Stimulated activated CD4-positive, alpha-beta T cell treated with anti-CD3 and anti-CD28 coated beads, Interleukin-1b, Interleukin-23, amount 100 ng/mL, for 48 hours (primary cell): ENCODE measurements around the gene TRIM15.
"Not testable (repeated sequence)": the region's sequence is repeated elsewhere in the genome, so short reads cannot be mapped to it uniquely, and the experiment has no call there.

Experiments
- DNase-seq: peaks from one replicate; pipeline ENCODE4 v3.0.0-alpha.2; 2020

Gene TRIM15

GRCh38 chr6:30200551-30201281, 37.4 kb downstream of the TRIM15 start:
- no peak for DNase-seq

- no peak for DNase-seq
These were observed 39.0 kb downstream of the TRIM15 start for GRCh38 chr6:30202366-30202765.

GRCh38 chr6:30204116-30204515, 40.8 kb downstream of the TRIM15 start:
- DNase-seq: no peak

GRCh38 chr6:30206152-30206551, 42.8 kb downstream of the TRIM15 start:
- no peak for DNase-seq

- DNase-seq: no peak
These were observed 43.7 kb downstream of the TRIM15 start for GRCh38 chr6:30206799-30207618.

GRCh38 chr6:30207619-30208295, 44.4 kb downstream of the TRIM15 start:
- DNase-seq: no peak

- DNase-seq: no peak
These were observed 48.0 kb downstream of the TRIM15 start for GRCh38 chr6:30211306-30211705.

GRCh38 chr6:30211899-30212298, 48.6 kb downstream of the TRIM15 start:
- no peak for DNase-seq

- peak; percentile 98 for DNase-seq
These were observed 49.7 kb downstream of the TRIM15 start, which contains the start of gene TRIM26 for GRCh38 chr6:30212865-30213666. TRIM26 (minus strand) TSS chr6:30213406; CDS start chr6:30199103, 14,303 bp downstream.

- no peak for DNase-seq
These were observed 50.3 kb downstream of the TRIM15 start for GRCh38 chr6:30213667-30213956.

GRCh38 chr6:30213957-30214656, 50.8 kb downstream of the TRIM15 start:
- DNase-seq: peak; percentile 63

GRCh38 chr6:30214657-30214982, 51.3 kb downstream of the TRIM15 start:
- no peak for DNase-seq

GRCh38 chr6:30216096-30216495, 52.8 kb downstream of the TRIM15 start:
- no peak for DNase-seq

GRCh38 chr6:30219244-30219643, 55.9 kb downstream of the TRIM15 start:
- DNase-seq: no peak

GRCh38 chr6:30221395-30221794, 58.0 kb downstream of the TRIM15 start:
- not testable (repeated sequence) for DNase-seq

GRCh38 chr6:30221956-30222355, 58.6 kb downstream of the TRIM15 start:
- not testable (repeated sequence) for DNase-seq
